HTERT RPE-1 (cell line): Measurements from ENCODE around the gene EIPR1.
"Not testable (repeated sequence)": the region's sequence is repeated elsewhere in the genome, so short reads cannot be mapped to it uniquely, and the experiment has no call there.

Source experiments
- in situ Hi-C: fragments of 300-500 bp; cut with MboI; formaldehyde crosslinking; loops from 4 replicates; pipeline ENCODE4 v1.14.3; 2020; ENCODE audit warnings: low sequenced_read_pairs

EIPR1 gene

DNA sequence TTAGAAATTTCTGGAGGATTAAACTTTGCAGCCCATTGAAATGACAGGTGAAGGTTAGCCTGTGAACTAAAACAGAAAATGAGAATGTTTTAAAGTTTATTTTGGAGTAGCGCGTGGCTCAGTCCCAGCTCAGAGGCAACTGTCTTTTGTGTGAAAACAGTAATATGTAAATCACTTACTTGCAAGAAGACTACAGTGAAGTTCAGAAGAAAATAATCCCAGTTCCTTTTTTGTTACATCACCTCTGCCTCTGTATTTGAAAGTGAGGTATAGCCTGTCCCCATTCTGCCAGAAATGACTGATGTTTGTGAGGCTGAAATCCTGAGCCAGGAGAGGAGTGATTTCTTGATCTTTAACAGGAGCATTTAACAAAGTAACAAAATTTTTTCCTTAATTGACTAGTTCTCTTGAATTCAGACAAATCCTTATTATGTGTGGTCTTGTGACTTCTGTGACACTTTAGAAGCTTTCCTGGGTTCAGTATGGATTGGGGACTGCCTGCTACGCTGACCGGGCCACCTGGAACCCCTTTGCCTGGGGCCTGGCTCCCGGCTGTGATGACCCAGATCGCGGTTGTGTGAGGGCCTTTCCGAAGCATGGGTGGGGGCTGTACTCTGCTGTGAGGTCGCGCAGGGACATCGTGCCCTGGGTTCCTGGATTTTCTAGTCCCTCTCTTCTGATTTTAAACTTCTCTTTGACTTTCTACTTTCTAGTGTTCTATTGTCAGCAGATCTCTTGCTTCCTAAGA lies 26.1 kb upstream of the EIPR1 start:
- in situ Hi-C loops, result no loop called here

DNA sequence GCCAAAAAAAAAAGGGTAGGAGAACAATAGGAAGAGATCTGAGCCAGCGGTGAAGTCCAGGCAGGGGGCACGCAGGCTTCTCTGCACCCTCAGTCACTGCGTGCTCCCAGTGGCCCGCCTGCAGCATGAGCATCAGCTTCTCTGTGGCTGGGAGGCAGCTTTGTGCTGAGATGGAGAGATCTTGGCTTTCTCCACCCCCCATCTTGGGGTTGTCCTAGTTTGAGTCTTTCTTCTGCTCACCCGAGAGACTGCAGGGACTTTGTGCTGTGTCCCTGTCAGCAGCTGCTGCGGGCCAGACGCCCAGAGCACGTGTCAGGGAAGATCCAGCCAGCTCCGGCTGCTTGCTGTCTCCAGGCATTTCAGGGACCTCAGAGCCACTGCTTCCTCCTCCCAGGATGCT lies 22.2 kb upstream of the EIPR1 start:
- in situ Hi-C loops, result no loop called here

GRCh38 chr2:3399381-3399780 lies 21.8 kb upstream of the EIPR1 start:
- in situ Hi-C loops, result no loop called here

DNA sequence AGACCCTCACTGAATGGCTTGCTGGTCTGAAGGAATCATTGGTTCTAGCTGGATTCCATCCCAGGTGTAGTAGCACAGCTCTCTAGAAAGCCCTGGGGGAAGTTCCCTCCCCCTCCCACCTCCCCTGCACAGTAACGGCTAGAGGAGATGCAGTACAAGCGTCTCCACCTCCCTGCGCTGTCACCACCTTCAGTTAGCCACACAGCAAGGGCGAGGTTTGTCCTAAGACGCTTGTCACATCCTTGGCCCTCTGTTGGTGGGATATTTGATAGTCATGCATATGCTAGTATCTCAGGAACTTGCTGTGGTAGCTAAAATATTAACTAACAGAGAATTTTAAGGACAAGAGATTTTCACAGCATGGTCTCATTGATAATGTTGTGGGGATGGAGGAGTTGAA lies 21.2 kb upstream of the EIPR1 start:
- in situ Hi-C loops, result no loop called here

GRCh38 chr2:3396920-3397559 lies 19.4 kb upstream of the EIPR1 start:
- in situ Hi-C loops, result no loop called here

- in situ Hi-C loops, result no loop called here
Observed at GRCh38 chr2:3392216-3392615, 14.6 kb upstream of the EIPR1 start.

DNA sequence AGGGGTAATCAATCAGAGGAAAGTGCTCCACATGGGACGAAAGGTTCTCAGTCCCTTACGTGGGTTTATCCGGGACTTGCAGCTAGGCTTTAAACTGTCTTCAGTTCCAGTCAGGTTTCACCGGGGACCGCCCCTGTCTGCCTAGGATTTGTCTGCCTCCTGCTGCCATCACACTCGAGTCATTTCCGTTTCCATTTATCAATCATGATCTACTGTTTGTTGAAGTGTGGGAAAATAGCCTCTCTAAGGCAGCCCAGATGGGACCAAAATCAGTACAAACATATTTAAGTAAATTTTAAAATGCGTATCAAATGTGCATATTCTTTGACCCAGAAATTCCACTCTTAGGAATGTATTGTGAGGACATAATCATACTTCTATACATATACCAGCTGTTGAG lies 12.4 kb upstream of the EIPR1 start:
- in situ Hi-C loops, result no loop called here

GRCh38 chr2:3389193-3389592 lies 11.6 kb upstream of the EIPR1 start:
- in situ Hi-C loops, result no loop called here

- in situ Hi-C loops, result no loop called here
Observed at GRCh38 chr2:3388412-3388738, 10.8 kb upstream of the EIPR1 start.

GRCh38 chr2:3387644-3388411 lies 10.2 kb upstream of the EIPR1 start:
- in situ Hi-C loops, result no loop called here

GRCh38 chr2:3387011-3387410 lies 9.4 kb upstream of the EIPR1 start:
- in situ Hi-C loops, result no loop called here

DNA sequence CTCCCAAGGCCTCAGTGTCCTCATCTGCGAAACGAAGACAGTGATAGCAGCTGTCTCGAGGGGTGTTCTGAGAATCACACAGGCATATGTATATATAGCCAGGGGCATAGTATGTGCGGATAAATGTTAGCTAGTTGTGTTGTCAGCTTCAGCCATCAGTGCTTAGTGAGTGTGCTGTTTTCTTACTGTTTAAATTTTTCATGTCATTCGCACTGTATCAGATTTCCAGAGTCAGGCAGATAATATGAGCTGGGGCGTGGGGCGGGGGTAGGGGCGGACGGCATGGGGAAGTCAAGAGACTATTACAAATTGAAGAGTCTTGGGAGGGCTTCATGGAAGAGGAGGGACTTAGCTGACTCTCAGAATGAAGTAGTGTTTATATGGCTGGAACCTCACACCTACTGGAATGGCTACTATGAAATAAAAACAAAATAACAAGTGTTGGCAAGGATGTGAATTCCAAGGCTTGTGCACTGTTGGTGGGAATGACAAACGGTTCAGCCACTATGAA lies 8.9 kb upstream of the EIPR1 start:
- in situ Hi-C loops, result no loop called here

DNA sequence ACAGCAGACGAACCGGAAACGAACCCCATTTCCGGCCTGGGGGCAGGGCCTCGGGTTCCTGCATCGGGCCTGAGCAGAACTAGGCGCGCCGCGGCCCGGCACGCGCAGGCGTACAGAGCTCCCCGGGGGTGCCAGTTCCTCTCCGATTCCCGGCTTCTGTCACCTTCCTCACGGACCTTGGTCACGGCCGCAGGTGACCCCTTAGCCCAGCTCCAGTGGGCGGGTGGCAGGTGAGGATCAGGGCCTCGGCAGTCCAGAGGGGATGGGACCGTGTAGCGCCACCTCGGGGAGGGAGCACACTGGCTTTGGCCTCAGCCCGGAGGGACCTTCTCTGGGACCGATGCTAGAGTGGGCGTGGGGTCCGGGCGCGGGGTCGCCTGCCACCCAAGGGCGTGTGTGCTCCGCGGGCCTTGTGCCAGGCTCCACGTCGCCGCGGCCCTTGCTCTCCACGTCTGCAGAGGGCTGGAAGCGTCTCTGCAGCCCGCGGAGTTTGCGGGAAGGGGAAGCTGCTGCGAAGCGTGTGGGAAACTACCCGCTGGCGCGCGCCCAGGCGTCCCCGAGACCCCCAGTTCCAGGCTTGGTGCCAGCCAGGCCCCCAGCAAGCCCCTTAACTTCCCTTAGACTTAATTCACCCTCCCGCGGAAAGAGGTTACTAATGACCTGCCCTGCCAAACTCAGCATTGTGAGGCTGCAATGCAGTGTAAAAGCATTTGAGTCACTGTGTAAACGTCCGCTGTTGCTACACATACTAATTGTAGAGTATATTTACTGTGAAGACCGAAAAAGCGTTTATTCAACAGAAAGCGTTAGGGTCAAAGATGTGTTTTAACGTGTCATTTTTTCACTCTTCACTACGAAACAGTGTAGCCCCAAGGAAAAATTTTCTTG lies 2.3 kb upstream of the EIPR1 start, which contains the start of gene TRAPPC12:
TRAPPC12 (plus strand) TSS at position 48 of the 888 bp plus-strand sequence. CDS start 7,930 bp downstream, outside the sequence.
- in situ Hi-C loops, result no loop called here

DNA sequence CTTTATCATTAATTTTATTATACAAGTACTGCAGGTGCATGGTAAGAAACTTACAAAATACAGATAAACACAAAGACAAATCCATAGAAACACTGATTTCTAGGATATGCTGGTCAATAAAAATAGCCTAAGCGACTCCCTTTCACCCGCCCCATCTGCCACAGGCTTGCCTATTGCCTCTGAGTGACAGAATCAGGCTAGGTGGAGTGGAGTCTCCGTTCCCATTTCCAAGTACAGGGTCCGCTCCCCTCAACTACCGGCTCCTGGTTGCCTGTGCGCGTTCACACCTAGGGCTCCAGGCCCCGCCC lies 1.7 kb upstream of the EIPR1 start:
- in situ Hi-C loops, result no loop called here

DNA sequence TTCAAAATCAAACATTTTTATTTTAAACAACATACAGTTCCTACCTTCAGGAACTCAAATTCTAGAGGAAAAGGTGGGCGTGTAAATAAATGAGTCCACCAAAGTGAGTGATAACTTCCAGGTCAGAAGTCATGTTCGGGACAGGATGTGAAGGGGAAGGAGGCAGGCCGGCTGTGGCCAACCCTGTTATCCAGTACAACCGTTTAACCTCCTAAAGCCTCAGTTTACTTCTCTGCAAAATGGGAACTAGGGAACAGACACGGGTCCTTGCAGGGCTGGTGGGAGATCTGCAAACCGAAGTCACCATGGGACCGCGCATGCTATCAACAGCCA lies 373 bp downstream of the EIPR1 start:
- in situ Hi-C loops, result no loop called here

- in situ Hi-C loops, result no loop called here
Observed at GRCh38 chr2:3376821-3377220, 797 bp downstream of the EIPR1 start.

GRCh38 chr2:3369340-3370181 lies 8.1 kb downstream of the EIPR1 start:
- in situ Hi-C loops, result not testable (repeated sequence)

- in situ Hi-C loops, result no loop called here
Observed at GRCh38 chr2:3368261-3368722, 9.3 kb downstream of the EIPR1 start.

DNA sequence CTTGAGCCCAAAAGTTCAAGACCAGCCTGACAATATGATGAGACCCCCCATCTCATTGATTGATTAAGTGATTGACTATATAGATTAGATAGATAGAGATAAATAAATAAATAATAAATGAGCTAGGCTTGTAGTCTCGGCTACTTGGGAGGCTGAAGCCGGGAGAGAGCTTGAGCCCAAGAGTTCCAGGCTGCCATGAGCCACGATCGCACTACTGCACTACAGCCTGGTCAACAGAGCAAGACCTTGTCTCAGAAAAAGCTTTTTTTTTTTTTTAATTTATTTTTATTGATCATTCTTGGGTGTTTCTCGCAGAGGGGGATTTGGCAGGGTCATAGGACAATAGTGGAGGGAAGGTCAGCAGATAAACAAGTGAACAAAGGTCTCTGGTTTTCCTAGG lies 12.4 kb downstream of the EIPR1 start:
- in situ Hi-C loops, result no loop called here
